Measurements from ENCODE around the gene CCDC8. TPM values are rescaled to one million over a fixed set of nuclear protein-coding genes. Genes with fewer than 3 reads are reported as not detected.

CCDC8 gene
- 2.9 and 6.2 TPM in 2 replicates for total RNA-seq

GRCh38 chr19:46413262-46414031 is at the start of gene CCDC8:
CCDC8 (minus strand) TSS chr19:46413564; CDS start chr19:46412810, 754 bp downstream.

GRCh38 chr19:46428239-46429135 is 15.1 kb upstream of the CCDC8 start, which contains the start of gene PNMA8C:
PNMA8C (minus strand) TSS chr19:46428936; CDS start chr19:46428359, 577 bp downstream.

Other genes starting within 250 kb of the CCDC8 start
- not detected in 2 replicates for gene IGFL1, start 183.8 kb downstream of the CCDC8 start, total RNA-seq
- gene HIF3A, start 116.5 kb downstream of the CCDC8 start, total RNA-seq = 0.97 and 7.0 TPM in 2 replicates
- gene PPP5C, start 66.5 kb downstream of the CCDC8 start, total RNA-seq = 65.3 and 81.8 TPM in 2 replicates
- under 0.01 and 0.30 TPM in 2 replicates for gene PNMA8C, start 15.4 kb upstream of the CCDC8 start, total RNA-seq
- 2.3 and 7.1 TPM in 2 replicates for gene PNMA8A, start 58.0 kb upstream of the CCDC8 start, total RNA-seq
- under 0.01 TPM in 2 replicates for gene PNMA8B, start 82.3 kb upstream of the CCDC8 start, total RNA-seq
- 167 and 263 TPM in 2 replicates for gene CALM3, start 187.8 kb upstream of the CCDC8 start, total RNA-seq
- gene PTGIR, start 211.5 kb upstream of the CCDC8 start, total RNA-seq = 0.32 and 1.4 TPM in 2 replicates
- not detected in 2 replicates for gene GNG8, start 222.6 kb upstream of the CCDC8 start, total RNA-seq
- gene DACT3, start 247.6 kb upstream of the CCDC8 start, total RNA-seq = 0.15 TPM in 1 of 2 replicates, not detected in the other

Measured in epithelial cell of umbilical artery (primary cell).